ENCODE measurements around the gene VMAC.

Gene VMAC

DNA sequence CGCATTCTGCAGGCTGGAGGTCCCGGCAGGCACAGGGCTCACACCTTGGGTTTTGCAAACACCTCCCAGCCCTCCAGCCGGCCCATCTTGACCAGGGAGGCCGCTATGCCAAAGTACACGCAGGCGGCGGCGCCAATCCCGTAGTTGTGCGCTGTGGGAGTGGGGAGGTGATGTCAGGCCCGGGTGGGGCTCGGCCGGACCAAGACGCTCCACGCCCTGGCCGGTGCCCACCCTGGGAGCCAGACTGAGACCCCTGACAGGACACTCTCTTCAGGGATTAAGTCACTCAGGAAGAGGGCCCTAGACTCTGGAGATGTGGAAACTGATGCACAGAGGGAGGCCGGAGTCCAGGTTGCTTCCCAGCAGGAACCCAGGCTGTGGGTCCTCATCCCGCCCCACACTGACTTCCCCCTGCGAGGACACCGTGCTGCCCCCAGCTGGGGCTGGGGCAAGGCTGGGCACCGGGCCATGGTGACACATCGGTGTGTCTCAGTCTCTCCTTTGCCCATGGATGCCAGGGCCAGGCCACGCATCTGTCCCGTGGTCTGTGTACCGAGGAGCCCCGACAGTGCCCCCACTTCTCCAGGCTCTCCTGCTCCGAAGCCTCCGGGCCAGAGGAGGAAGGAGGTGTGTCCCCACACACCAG is 9.8 kb upstream of the VMAC start:
- TF ChIP-seq, protein P1, sequence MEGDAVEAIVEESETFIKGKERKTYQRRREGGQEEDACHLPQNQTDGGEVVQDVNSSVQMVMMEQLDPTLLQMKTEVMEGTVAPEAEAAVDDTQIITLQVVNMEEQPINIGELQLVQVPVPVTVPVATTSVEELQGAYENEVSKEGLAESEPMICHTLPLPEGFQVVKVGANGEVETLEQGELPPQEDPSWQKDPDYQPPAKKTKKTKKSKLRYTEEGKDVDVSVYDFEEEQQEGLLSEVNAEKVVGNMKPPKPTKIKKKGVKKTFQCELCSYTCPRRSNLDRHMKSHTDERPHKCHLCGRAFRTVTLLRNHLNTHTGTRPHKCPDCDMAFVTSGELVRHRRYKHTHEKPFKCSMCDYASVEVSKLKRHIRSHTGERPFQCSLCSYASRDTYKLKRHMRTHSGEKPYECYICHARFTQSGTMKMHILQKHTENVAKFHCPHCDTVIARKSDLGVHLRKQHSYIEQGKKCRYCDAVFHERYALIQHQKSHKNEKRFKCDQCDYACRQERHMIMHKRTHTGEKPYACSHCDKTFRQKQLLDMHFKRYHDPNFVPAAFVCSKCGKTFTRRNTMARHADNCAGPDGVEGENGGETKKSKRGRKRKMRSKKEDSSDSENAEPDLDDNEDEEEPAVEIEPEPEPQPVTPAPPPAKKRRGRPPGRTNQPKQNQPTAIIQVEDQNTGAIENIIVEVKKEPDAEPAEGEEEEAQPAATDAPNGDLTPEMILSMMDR (IDR thresholded peaks at IDR 0.05; ENCODE audit: insufficient read depth, low read depth, low read length, missing control alignments), result no peak
- H3K4me3 ChIP-seq (ENCODE audit: low read length), result no peak overlapping the region
- no peak for DNase-seq (ENCODE audit: low read depth)

GRCh38 chr19:5895409-5895808 is 9.3 kb upstream of the VMAC start:
- TF ChIP-seq, protein P1 (IDR thresholded peaks at IDR 0.05; ENCODE audit: insufficient read depth, low read depth, low read length, missing control alignments), result no peak
- DNase-seq (ENCODE audit: low read depth), result no peak
- H3K4me3 ChIP-seq (ENCODE audit: low read length), result no peak overlapping the region

DNA sequence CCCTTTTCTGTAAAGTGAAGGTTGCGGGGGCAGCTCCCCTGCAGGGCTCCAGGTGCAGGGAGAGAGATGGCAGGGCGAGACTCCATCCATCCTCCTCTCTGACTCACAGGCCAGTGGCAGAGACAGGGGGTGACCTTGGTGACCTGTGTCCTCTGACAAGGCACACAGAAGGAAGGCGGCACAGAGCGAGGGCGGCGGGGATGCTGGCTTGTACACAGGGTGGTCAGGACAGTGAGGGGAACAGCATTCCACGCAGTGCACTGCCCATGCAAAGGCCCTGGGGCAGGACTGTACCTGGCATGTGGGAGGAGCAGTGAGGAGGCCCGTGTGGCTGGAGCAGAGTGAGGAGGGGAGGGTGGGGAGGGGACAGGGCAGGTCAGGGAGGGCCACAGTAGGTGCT is 8.8 kb upstream of the VMAC start:
- TF ChIP-seq, protein P1 (IDR thresholded peaks at IDR 0.05; ENCODE audit: insufficient read depth, low read depth, low read length, missing control alignments), result no peak
- no peak overlapping the region for H3K4me3 ChIP-seq (ENCODE audit: low read length)
- DNase-seq (ENCODE audit: low read depth), result no peak

GRCh38 chr19:5896365-5897076 is 8.2 kb upstream of the VMAC start:
- no peak overlapping the region for H3K4me3 ChIP-seq (ENCODE audit: low read length)
- DNase-seq (ENCODE audit: low read depth), result no peak
- TF ChIP-seq, protein P1 (IDR thresholded peaks at IDR 0.05; ENCODE audit: insufficient read depth, low read depth, low read length, missing control alignments), result no peak

DNA sequence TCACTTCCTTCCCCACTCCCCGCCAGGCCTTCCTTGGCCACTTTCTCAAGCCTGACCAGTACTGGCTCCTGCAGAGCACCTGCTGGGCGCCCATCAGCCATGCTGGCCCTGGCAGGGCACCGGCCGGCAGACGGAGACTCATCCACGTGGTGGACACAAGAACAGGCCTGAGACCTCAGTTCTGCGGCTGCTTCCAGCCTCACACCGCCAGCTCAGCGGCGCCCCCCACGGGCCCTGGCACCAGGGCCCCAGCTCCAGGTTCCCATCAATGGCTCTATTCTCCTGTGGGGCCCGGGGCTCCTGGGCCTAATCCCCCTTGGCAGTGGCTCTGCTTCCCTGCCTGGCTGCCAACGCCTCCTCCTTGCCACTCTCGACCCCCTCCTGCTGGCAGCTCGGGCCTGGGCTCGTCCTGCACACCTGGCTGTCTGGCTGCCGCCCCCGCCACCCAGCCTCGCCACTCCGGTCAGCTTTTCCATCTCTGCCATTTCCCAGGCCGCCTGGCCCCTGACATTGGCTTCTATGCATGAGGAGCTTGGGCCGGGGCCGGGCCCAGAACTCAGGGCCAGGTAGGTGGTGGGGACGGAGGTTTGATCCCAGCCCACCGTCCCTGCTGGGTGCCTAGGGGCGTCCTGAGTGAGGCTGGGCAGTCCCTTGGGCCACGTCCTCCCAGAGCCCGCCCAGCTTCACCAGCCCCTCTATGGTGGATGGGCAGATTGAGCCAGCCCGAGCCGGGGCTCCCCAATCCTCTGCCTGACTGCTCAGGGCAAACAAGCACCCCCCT is 7.3 kb upstream of the VMAC start:
- no peak overlapping the region for H3K4me3 ChIP-seq (ENCODE audit: low read length)
- no peak for DNase-seq (ENCODE audit: low read depth)
- TF ChIP-seq, protein P1 (IDR thresholded peaks at IDR 0.05; ENCODE audit: insufficient read depth, low read depth, low read length, missing control alignments), result no peak

GRCh38 chr19:5899728-5900526 is 4.7 kb upstream of the VMAC start:
- no peak for DNase-seq (ENCODE audit: low read depth)
- TF ChIP-seq, protein P1 (IDR thresholded peaks at IDR 0.05; ENCODE audit: insufficient read depth, low read depth, low read length, missing control alignments), result no peak
- H3K4me3 ChIP-seq (ENCODE audit: low read length), result no peak overlapping the region
